MCF 10A (cell line): ENCODE results near the gene C19orf33. TPM values are rescaled to one million over a fixed set of nuclear protein-coding genes. Genes with fewer than 3 reads are reported as not detected.

Source experiments
- BruUV-seq: library from RNA; stranded (reverse); fragments of 400-500 nt; replicated peaks from 2 replicates; lab custom pipeline; 2021; lab: Mats Ljungman, UMichigan
- CTCF ChIA-PET: fragments of 300-600 bp; sonication (Branson Sonifier 250); formaldehyde crosslinking; extraction: SDS; loops from one replicate; lab custom pipeline; 2021; ENCODE audit warnings: antibody characterized with exemption, inconsistent platforms; lab: Yijun Ruan, JAX
- POLR2A ChIA-PET: fragments of 300-600, 350-650 bp; sonication (Branson Sonifier 250); formaldehyde crosslinking; extraction: SDS; loops from one replicate; lab custom pipeline; 2020; ENCODE audit warnings: antibody characterized with exemption, inconsistent platforms; lab: Yijun Ruan, JAX
- DNase-seq: peaks from one replicate; pipeline ENCODE4 v3.0.0-alpha.2; 2018; ENCODE audit not compliant: unreplicated experiment
- H3K27ac Mint-ChIP-seq: one replicate; pipeline ENCODE4 v1.8.0; 2022; ENCODE audit warnings: mild to moderate bottlenecking, low read depth, mixed read lengths; ENCODE audit not compliant: unreplicated experiment
- H3K27me3 Mint-ChIP-seq: one replicate; pipeline ENCODE4 v1.8.0; 2022; ENCODE audit warnings: mixed read lengths; ENCODE audit not compliant: insufficient read depth, unreplicated experiment
- H3K36me3 Mint-ChIP-seq: one replicate; pipeline ENCODE4 v1.8.0; 2022; ENCODE audit warnings: mild to moderate bottlenecking, moderate library complexity, mixed read lengths; ENCODE audit not compliant: insufficient read depth, unreplicated experiment
- H3K4me1 Mint-ChIP-seq: one replicate; pipeline ENCODE4 v1.8.0; 2022; ENCODE audit warnings: mixed read lengths; ENCODE audit not compliant: insufficient read depth, unreplicated experiment
- H3K4me3 Mint-ChIP-seq: one replicate; pipeline ENCODE4 v1.8.0; 2022; ENCODE audit warnings: mild to moderate bottlenecking, moderate library complexity, mixed read lengths; ENCODE audit not compliant: unreplicated experiment
- H3K9me3 Mint-ChIP-seq: one replicate; pipeline ENCODE4 v1.8.0; 2022; ENCODE audit warnings: mixed read lengths; ENCODE audit not compliant: unreplicated experiment
- intact Hi-C: fragments of 100-400 bp; cut with micrococcal nuclease; formaldehyde crosslinking; loops from 2 replicates; pipeline ENCODE4 v1.14.1; 2022
- total RNA-seq: library from RNA; stranded (reverse); gene quantifications from 2 replicates; pipeline ENCODE4 v1.2.3, GENCODE V29; 2022
- TF ChIP-seq, protein P1 (sequence below): fragments of 200-600 bp; IDR thresholded peaks from one replicate; pipeline ENCODE4 v1.8.0; 2022; ENCODE audit warnings: antibody characterized with exemption, mild to moderate bottlenecking; ENCODE audit not compliant: unreplicated experiment

C19orf33 gene
- total RNA-seq, 1 experiment from 2014 or later = 343 TPM

DNA sequence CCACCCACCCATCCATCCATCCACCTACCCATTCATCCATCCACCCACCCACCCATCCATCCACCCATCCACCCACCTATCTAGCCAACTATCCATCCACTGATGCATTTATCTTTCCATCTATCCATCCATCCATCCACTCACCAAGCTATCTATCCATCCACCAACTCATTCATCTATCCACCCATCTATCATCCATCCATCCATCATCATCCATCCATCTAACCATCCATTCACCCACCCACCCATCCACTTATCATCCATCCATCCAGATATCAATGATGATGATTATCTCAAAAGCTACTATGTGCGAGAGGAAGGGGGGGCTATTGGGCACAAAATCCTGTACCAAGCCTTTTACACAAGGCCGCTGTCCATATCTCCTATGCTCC is 6.2 kb downstream of the C19orf33 start:
- Mint-ChIP-seq H3K4me1 (peaks cover 18% of the 10 kb centered on the region), H3K4me3 (no peak overlapping the region), H3K27ac (no peak overlapping the region), H3K36me3 (peaks cover 25% of the 10 kb centered on the region), H3K9me3 (peaks cover 8% of the 10 kb centered on the region), H3K27me3 (no peaks in the 10 kb centered on the region)
- CTCF ChIA-PET = interaction anchor here (0.6 to 1.7 kb wide), 2 partner anchors 24 to 408 kb away, joined by 3 to 4 read pairs; no protein-coding TSS in a partner anchor
- POLR2A ChIA-PET = interaction anchor here (1.1 to 1.4 kb wide), 3 partner anchors 9 to 29 kb away, joined by 3 to 5 read pairs (median 4); partner anchors contain the start of gene KCNK6
- DNase-seq = no peak
- intact Hi-C loops = no loop called here
- BruUV-seq = no TSS peak
- TF ChIP-seq, protein P1, sequence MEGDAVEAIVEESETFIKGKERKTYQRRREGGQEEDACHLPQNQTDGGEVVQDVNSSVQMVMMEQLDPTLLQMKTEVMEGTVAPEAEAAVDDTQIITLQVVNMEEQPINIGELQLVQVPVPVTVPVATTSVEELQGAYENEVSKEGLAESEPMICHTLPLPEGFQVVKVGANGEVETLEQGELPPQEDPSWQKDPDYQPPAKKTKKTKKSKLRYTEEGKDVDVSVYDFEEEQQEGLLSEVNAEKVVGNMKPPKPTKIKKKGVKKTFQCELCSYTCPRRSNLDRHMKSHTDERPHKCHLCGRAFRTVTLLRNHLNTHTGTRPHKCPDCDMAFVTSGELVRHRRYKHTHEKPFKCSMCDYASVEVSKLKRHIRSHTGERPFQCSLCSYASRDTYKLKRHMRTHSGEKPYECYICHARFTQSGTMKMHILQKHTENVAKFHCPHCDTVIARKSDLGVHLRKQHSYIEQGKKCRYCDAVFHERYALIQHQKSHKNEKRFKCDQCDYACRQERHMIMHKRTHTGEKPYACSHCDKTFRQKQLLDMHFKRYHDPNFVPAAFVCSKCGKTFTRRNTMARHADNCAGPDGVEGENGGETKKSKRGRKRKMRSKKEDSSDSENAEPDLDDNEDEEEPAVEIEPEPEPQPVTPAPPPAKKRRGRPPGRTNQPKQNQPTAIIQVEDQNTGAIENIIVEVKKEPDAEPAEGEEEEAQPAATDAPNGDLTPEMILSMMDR = no peak

DNA sequence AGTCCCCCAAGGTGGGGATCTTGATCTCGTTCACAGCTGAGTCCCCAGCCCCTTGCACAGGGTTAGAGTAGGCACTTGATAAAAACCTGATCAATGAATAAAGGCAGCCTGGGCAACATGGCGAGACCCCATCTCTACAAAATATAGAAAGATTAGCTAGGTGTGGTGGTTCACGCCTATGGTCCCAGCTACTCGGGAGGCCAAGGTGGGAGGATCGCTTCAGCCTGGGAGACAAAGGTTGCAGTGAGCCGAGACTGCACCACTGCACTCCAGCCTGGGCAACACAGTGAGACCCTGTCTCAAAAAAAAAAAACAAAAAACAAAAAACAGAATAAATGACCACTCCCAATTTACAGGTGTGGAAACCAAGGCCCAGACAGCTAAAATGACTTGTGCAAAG is 6.9 kb downstream of the C19orf33 start:
- intact Hi-C loops = no loop called here
- Mint-ChIP-seq H3K4me1 (peaks cover 18% of the 10 kb centered on the region), H3K9me3 (peaks cover 8% of the 10 kb centered on the region), H3K27ac (no peak overlapping the region), H3K27me3 (no peaks in the 10 kb centered on the region), H3K36me3 (peaks cover 20% of the 10 kb centered on the region), H3K4me3 (no peak overlapping the region)
- ChIA-PET POLR2A (interaction anchor here (1.1 to 1.6 kb wide), 3 partner anchors 8 to 46 kb away, joined by 3 to 4 read pairs (median 3); no protein-coding TSS in a partner anchor), CTCF (interaction anchor here (0.6 to 1.7 kb wide), 4 partner anchors 23 to 408 kb away, joined by 3 to 4 read pairs (median 3); no protein-coding TSS in a partner anchor)
- BruUV-seq = no TSS peak
- DNase-seq = no peak
- TF ChIP-seq, protein P1 = no peak

DNA sequence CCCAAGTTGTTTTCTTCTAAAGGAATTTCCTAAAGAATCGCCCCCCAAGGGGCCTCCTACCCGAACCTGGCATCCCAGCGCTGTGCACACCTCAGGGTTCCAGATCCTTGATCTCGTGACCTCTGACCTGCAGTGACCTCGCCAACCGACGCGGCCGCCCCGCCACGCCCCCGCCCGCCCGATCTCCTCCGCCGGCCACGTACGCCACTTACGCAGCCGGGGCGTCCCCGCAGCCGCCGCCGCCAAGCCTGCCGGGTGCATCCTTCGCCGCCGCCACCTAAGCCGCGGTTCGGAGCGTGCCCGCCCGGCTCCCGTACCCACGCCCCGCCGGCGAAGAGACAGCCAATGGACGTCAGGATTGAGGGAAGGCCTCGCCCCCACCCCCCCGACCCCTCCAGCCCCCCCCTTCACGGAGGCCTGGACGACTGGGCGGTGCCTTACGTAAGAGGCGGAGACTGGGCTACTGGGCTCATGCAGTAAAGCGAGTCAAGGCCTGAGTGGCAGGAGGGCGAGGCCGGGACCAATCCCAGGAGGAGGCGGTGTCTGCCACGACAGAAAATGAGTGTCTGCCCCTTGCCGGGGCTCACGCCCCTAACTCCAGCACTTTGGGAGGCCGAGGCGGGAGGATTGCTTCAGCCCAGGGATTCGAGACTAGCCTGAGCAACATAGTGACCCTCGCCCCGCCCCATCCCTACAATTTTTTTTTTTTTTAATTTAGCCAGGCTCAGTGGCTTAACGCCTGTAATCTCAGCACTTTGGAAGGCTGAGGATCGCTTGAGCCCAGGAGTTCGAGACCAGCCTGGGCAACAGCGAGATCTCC is 11.8 kb downstream of the C19orf33 start, which contains the start of gene YIF1B:
Gene YIF1B (minus strand): TSS at position 291 of the 820 bp plus-strand sequence. CDS start 30 bp downstream, at position 261.
- Mint-ChIP-seq H3K9me3 (no peaks in the 10 kb centered on the region), H3K27ac (peak within 1 kb of the TSS; percentile 88), H3K27me3 (no peaks in the 10 kb centered on the region), H3K4me1 (peaks cover 15% of the 10 kb centered on the region), H3K36me3 (peaks cover 5% of the 10 kb centered on the region), H3K4me3 (peak within 1 kb of the TSS; percentile 82)
- intact Hi-C loops = loop anchor here (1.0 kb wide), 1 partner anchor 11 kb away; no protein-coding TSS in a partner anchor
- POLR2A ChIA-PET = interaction anchor here (0.9 to 4.2 kb wide), 3 partner anchors 11 to 50 kb away, joined by 4 to 21 read pairs (median 10); partner anchors contain the start of gene C19orf33
- CTCF ChIA-PET = interaction anchor here (1.0 kb wide), 1 partner anchor 72 kb away, joined by 3 read pairs; no protein-coding TSS in a partner anchor
- no TSS peak for BruUV-seq
- TF ChIP-seq, protein P1 = no peak
- peak; percentile 98 for DNase-seq
